H1 (cell line): ENCODE data around the gene TXNDC5. TPM values are rescaled to one million over a fixed set of nuclear protein-coding genes. Genes with fewer than 3 reads are reported as not detected.

Source experiments
- CTCF ChIA-PET: fragments of 300-600 bp; sonication (Branson Sonifier 250); formaldehyde crosslinking; loops from one replicate; lab custom pipeline; 2021; ENCODE audit not compliant: partially characterized antibody; lab: Charles Lee
- POLR2A ChIA-PET: fragments of 300-600 bp; sonication (Branson Sonifier 250); formaldehyde crosslinking; loops from one replicate; lab custom pipeline; 2021; ENCODE audit warnings: inconsistent platforms; ENCODE audit not compliant: partially characterized antibody; lab: Charles Lee
- DNase-seq, 2 experiments: peaks; one replicate each; pipeline versions ENCODE4 v3.0.0 to v3.0.0-alpha.2; 2010 to 2022; ENCODE audit warnings: low spot score in 2 of 2, low read depth in 1 of 2, mixed read lengths in 1 of 2
- FAIRE-seq: peaks from 2 replicates; lab custom pipeline; 2011; peaks lifted over from hg19 to GRCh38; lab: Jason Lieb, UNC
- H2AFZ ChIP-seq: 2 replicates; pipeline ENCODE4 v1.8.1; 2012; ENCODE audit warnings: low read length, inconsistent platforms
- H2AK5ac ChIP-seq: 2 replicates; pipeline ENCODE4 v1.6.1; 2013; ENCODE audit warnings: low read depth, low read length
- H2BK120ac ChIP-seq: replicated peaks from 2 replicates; pipeline ENCODE3; 2013; ENCODE audit warnings: low read depth, low read length, inconsistent platforms
- H2BK12ac ChIP-seq: 2 replicates; pipeline ENCODE4 v1.6.1; 2013; ENCODE audit warnings: low read depth, low read length
- H2BK15ac ChIP-seq: 2 replicates; pipeline ENCODE4 v1.6.1; 2013; ENCODE audit warnings: low read length
- H2BK20ac ChIP-seq: 2 replicates; pipeline ENCODE4 v1.6.1; 2013; ENCODE audit warnings: low read length
- H2BK5ac ChIP-seq: 2 replicates; pipeline ENCODE4 v1.6.1; 2013; ENCODE audit warnings: low read depth, low read length
- H3K14ac ChIP-seq: 2 replicates; pipeline ENCODE4 v1.6.1; 2013; ENCODE audit warnings: inconsistent platforms; ENCODE audit not compliant: insufficient read length
- H3K18ac ChIP-seq: 2 replicates; pipeline ENCODE4 v1.6.1; 2013; ENCODE audit warnings: low read length; ENCODE audit errors: extremely low read depth
- H3K23ac ChIP-seq: 2 replicates; pipeline ENCODE4 v1.6.1; 2013; ENCODE audit warnings: inconsistent platforms; ENCODE audit not compliant: insufficient read length
- H3K23me2 ChIP-seq: 2 replicates; pipeline ENCODE4 v1.6.1; 2013; ENCODE audit warnings: low read depth, low read length
- H3K27ac ChIP-seq: 2 replicates; pipeline ENCODE4 v1.6.1; 2011; ENCODE audit warnings: low read depth, low read length, inconsistent platforms
- H3K27me3 ChIP-seq, 4 experiments: replicated peaks in 1 of 4; 1 replicate in 1 of 4; 2 replicates in 3 of 4; pipeline versions ENCODE4 v1.6.1 to v1.8.1; 2011 to 2013; ENCODE audit warnings: low read length in 3 of 4, mild to moderate bottlenecking in 3 of 4, inconsistent platforms in 2 of 4, mixed read lengths in 2 of 4, moderate library complexity in 1 of 4; ENCODE audit not compliant: control insufficient read depth in 3 of 4, insufficient read depth in 3 of 4; ENCODE audit errors: extremely low read depth in 1 of 4
- H3K36me3 ChIP-seq, 4 experiments: 2 replicates each; pipeline versions ENCODE4 v1.6.1 to v1.8.1; 2011 to 2013; ENCODE audit warnings: mild to moderate bottlenecking in 4 of 4, low read length in 3 of 4, moderate library complexity in 2 of 4, control low read depth in 1 of 4, inconsistent platforms in 1 of 4; ENCODE audit not compliant: insufficient read depth in 4 of 4, control insufficient read depth in 2 of 4
- H3K4ac ChIP-seq: replicated peaks from 2 replicates; pipeline ENCODE3; 2013; ENCODE audit warnings: low read length, low read depth, mixed read lengths, inconsistent platforms; ENCODE audit not compliant: insufficient read length
- H3K4me1 ChIP-seq, 4 experiments: replicated peaks in 1 of 4; 1 replicate in 1 of 4; 2 replicates in 3 of 4; pipeline versions ENCODE4 v1.6.1 to v1.8.1; 2011 to 2013; ENCODE audit warnings: low read length in 3 of 4, inconsistent platforms in 2 of 4, mixed read lengths in 1 of 4; ENCODE audit not compliant: insufficient read depth in 4 of 4, control insufficient read depth in 3 of 4
- H3K4me2 ChIP-seq, 2 experiments: 2 replicates each; pipeline versions ENCODE4 v1.6.1 to v1.8.1; 2011 to 2013; ENCODE audit warnings: low read depth in 2 of 2, low read length in 2 of 2, control low read depth in 1 of 2, inconsistent platforms in 1 of 2, mild to moderate bottlenecking in 1 of 2; ENCODE audit not compliant: insufficient read depth in 1 of 2
- H3K4me3 ChIP-seq, 4 experiments: fragments of 200-600, 300-600 bp in 1 of 4; sonication (generic), shearing (Covaris generic), sonication (Bioruptor Twin) in 1 of 4; 2 replicates each; pipeline versions ENCODE4 v1.5.1 to v1.8.1; 2011 to 2016; ENCODE audit warnings: low read length in 4 of 4, low read depth in 3 of 4, control low read depth in 2 of 4, inconsistent platforms in 2 of 4, mild to moderate bottlenecking in 2 of 4, mixed read lengths in 1 of 4, moderate library complexity in 1 of 4; ENCODE audit not compliant: insufficient read depth in 2 of 4; ENCODE audit errors: extremely low read depth in 1 of 4
- H3K56ac ChIP-seq: replicated peaks from 2 replicates; pipeline ENCODE3; 2013; ENCODE audit warnings: low read depth, mild to moderate bottlenecking, mixed read lengths, low read length, inconsistent platforms; ENCODE audit not compliant: insufficient read length
- H3K79me1 ChIP-seq: 2 replicates; pipeline ENCODE4 v1.6.1; 2013; ENCODE audit warnings: low read depth, low read length, control low read depth
- H3K79me2 ChIP-seq, 2 experiments: 2 replicates each; pipeline versions ENCODE4 v1.6.1 to v1.8.1; 2012 to 2013; ENCODE audit warnings: low read length in 2 of 2, mild to moderate bottlenecking in 2 of 2, inconsistent platforms in 1 of 2; ENCODE audit not compliant: insufficient read depth in 2 of 2, control insufficient read depth in 1 of 2
- H3K9ac ChIP-seq, 4 experiments: replicated peaks in 1 of 4; 1 replicate in 1 of 4; 2 replicates in 3 of 4; pipeline versions ENCODE4 v1.6.1 to v1.8.1; 2011 to 2013; ENCODE audit warnings: low read depth in 3 of 4, low read length in 3 of 4, control low read depth in 2 of 4, mild to moderate bottlenecking in 2 of 4, moderate library complexity in 2 of 4, inconsistent platforms in 1 of 4; ENCODE audit errors: extremely low read depth in 1 of 4
- H3K9me3 ChIP-seq, 2 experiments: 2 replicates each; pipeline versions ENCODE4 v1.6.1 to v1.8.1; 2012 to 2013; ENCODE audit warnings: mild to moderate bottlenecking in 2 of 2, moderate library complexity in 2 of 2, control low read depth in 1 of 2, inconsistent platforms in 1 of 2, low read depth in 1 of 2, low read length in 1 of 2, mixed read lengths in 1 of 2; ENCODE audit not compliant: insufficient read depth in 2 of 2
- H4K20me1 ChIP-seq, 2 experiments: replicated peaks in 1 of 2; 2 replicates each; pipeline versions ENCODE3 to v1.8.1; 2011 to 2013; ENCODE audit warnings: inconsistent platforms in 2 of 2, low read length in 2 of 2, mild to moderate bottlenecking in 1 of 2; ENCODE audit not compliant: insufficient read depth in 2 of 2, control insufficient read depth in 1 of 2
- H4K5ac ChIP-seq: 2 replicates; pipeline ENCODE4 v1.6.1; 2013; ENCODE audit warnings: low read length, low read depth, mixed read lengths, inconsistent platforms; ENCODE audit not compliant: insufficient read length
- H4K8ac ChIP-seq: 2 replicates; pipeline ENCODE4 v1.8.0; 2013; ENCODE audit warnings: mild to moderate bottlenecking, moderate library complexity, low read length, inconsistent platforms; ENCODE audit not compliant: insufficient read depth; ENCODE audit errors: extremely low read depth
- H4K91ac ChIP-seq: replicated peaks from 2 replicates; pipeline ENCODE3; 2013; ENCODE audit warnings: low read length, mixed read lengths, inconsistent platforms; ENCODE audit not compliant: insufficient read length
- BRCA1 ChIP-seq: IDR thresholded peaks from 2 replicates; pipeline ENCODE4 v1.6.1; 2012; ENCODE audit warnings: low read depth, low read length, improper control_type of control experiment
- CTBP2 ChIP-seq: IDR thresholded peaks from 2 replicates; pipeline ENCODE4 v1.7.0; 2011; ENCODE audit warnings: borderline replicate concordance, mild to moderate bottlenecking, moderate library complexity, mixed read lengths, low read length; ENCODE audit not compliant: insufficient read depth, insufficient read length
- EP300 ChIP-seq, 2 experiments: IDR thresholded peaks; 1 replicate in 1 of 2; 2 replicates in 1 of 2; pipeline ENCODE4 v1.6.1; 2011 to 2012; ENCODE audit warnings: low read depth in 2 of 2, low read length in 2 of 2, mild to moderate bottlenecking in 2 of 2, borderline replicate concordance in 1 of 2, inconsistent platforms in 1 of 2, moderate library complexity in 1 of 2
- KDM1A ChIP-seq: fragments of 200-600, 300-600 bp; sonication (generic); IDR thresholded peaks from 2 replicates; pipeline ENCODE4 v1.7.1; 2016; ENCODE audit warnings: mild to moderate bottlenecking, low read length, borderline replicate concordance
- POLR2AphosphoS5 ChIP-seq: IDR thresholded peaks from 2 replicates; pipeline ENCODE4 v1.6.1; 2011; ENCODE audit warnings: low read depth, low read length
- RXRA ChIP-seq: IDR thresholded peaks from 2 replicates; pipeline ENCODE4 v1.6.1; 2011; ENCODE audit warnings: low read depth, mild to moderate bottlenecking, low read length, moderate library complexity; ENCODE audit not compliant: insufficient read depth
- SIRT6 ChIP-seq: IDR thresholded peaks from one replicate; pipeline ENCODE4 v1.7.1; 2012; ENCODE audit warnings: low read length, inconsistent platforms
- SP1 ChIP-seq: IDR thresholded peaks from 2 replicates; pipeline ENCODE4 v1.6.1; 2011; ENCODE audit warnings: low read depth, low read length
- TAF1 ChIP-seq: IDR thresholded peaks from 2 replicates; pipeline ENCODE4 v1.6.1; 2011; ENCODE audit warnings: mild to moderate bottlenecking, low read depth, low read length
- TEAD4 ChIP-seq: IDR thresholded peaks from 2 replicates; pipeline ENCODE4 v1.6.1; 2012; ENCODE audit warnings: low read depth, low read length, inconsistent platforms, mixed read lengths
- WGBS, 2 experiments: shearing (Covaris generic) in 1 of 2; methylation state at CpG; one replicate each; pipeline versions ENCODE4 v1.1.6 to v1.1.7; 2013 to 2015; ENCODE audit warnings: low lambda C conversion rate in 2 of 2, mixed read lengths in 2 of 2, inconsistent platforms in 1 of 2, low coverage in 1 of 2, missing lambda C conversion rate in 1 of 2; ENCODE audit not compliant: insufficient replicate concordance in 2 of 2, insufficient coverage in 1 of 2, insufficient read length in 1 of 2; ENCODE audit errors: extremely low coverage in 1 of 2, missing lambda C conversion rate in 1 of 2; 5-methylcytosine and 5-hydroxymethylcytosine counted together
- polyA plus RNA-seq, 7 experiments: library from polyadenylated mRNA; depleted of rRNA in 3 of 7; stranded (reverse) in 5 of 7; unstranded in 2 of 7; fragments of >200 nt in 5 of 7; fragments of 200-250 nt in 2 of 7; gene quantifications; 1 replicate in 5 of 7; 2 replicates in 1 of 7; 4 replicates in 1 of 7; pipeline versions ENCODE4 v1.2.1 to v1.2.3, GENCODE V29; 2011 to 2013; ENCODE audit warnings: missing spikeins in 2 of 7, mixed read lengths in 2 of 7
- total RNA-seq: library from RNA; stranded (reverse); fragmentation: NEBNext Ultra II Directional; extraction: Animal tissue kit (Norgen Biotek cat#: 25700); gene quantifications from 2 replicates; pipeline ENCODE4 v1.2.1, GENCODE V29; 2021

The TXNDC5 gene
- total and polyA plus RNA-seq, 2 of the 8 experiments (the other 6 are each of a cell fraction or from before 2014, with no cell fraction given), result 114 to 172 TPM

DNA sequence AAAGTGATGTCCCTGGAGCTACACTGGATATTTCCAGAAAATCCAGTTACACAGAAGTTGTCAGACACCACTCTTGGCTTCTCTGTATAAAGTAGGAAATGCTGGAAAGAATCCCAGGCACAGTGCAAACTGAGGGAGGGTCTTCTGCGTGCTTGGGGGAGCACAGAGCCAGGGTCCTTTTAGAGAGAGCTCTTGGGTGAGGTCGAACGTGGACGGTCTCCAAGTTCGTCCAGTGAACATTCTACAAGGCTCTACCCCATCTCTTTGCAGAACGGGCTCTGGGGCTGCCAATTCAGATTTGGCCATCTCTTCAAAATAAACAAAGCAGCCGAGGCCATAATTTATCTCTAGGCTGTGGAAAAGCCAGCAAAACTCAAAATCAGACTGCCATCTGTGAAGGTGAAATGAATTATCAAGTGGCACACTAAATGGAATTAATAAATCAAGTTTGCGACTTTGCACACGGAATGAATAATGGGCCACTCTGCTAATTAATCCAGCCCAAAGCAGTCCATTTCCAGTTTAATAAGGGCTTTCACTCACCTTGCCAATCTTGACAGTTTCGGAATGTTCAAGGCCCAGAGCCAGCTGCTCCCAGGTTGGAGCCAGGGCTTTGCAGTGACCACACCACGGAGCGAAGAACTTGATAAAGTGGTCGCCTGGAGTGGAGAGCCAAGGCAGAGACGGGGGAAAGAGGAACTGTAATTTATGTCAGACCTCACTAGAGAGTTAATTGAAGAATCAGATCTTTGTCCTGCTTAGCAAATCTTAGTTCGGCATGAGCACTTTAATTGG, 19.3 kb downstream of the TXNDC5 start:
- Histone ChIP-seq H3K79me1 (no peaks in the 10 kb centered on the region), H2BK20ac (no peak overlapping the region), H4K20me1 (peaks cover 4 to 5% of the 10 kb centered on the region in 2 experiments), H3K27ac (no peak overlapping the region), H2BK120ac (no peak overlapping the region), H3K79me2 (no peaks in the 10 kb centered on the region), H4K5ac (no peak overlapping the region), H3K9ac (no peak overlapping the region), H2AFZ (no peak overlapping the region), H3K36me3 (peaks cover 32 to 81% (median 72%) of the 10 kb centered on the region in 4 experiments), H2BK5ac (no peak overlapping the region), H3K18ac (no peak overlapping the region), H2BK12ac (no peak overlapping the region), H3K23me2 (no peaks in the 10 kb centered on the region), H3K4me2 (no peak overlapping the region), H3K4me1 (no peaks in the 10 kb centered on the region), H3K23ac (no peak overlapping the region), H3K56ac (no peak overlapping the region), H3K14ac (no peak overlapping the region), H3K4me3 (no peak overlapping the region), H4K91ac (no peak overlapping the region), H2BK15ac (no peak overlapping the region), H2AK5ac (no peak overlapping the region), H4K8ac (no peak overlapping the region; the same call in 1 of the 2 replicates), H3K4ac (no peak overlapping the region), H3K9me3 (no peaks in the 10 kb centered on the region), H3K27me3 (no peaks in the 10 kb centered on the region)
- 83% methylated on average over 15 of the region's 15 CpGs; no CpG with 5 or more reads in 1 of the 2 experiments for WGBS, 2 experiments
- TF ChIP-seq SIRT6 (no peak), TAF1 (no peak), KDM1A (no peak), EP300 (IDR thresholded peaks at IDR 0.05; ENCODE audit: borderline replicate concordance in 1 of 2, low read depth in 2 of 2, low read length in 2 of 2) (no peak), SP1 (no peak), BRCA1 (no peak), POLR2AphosphoS5 (no peak), TEAD4 (no peak), CTBP2 (no peak), RXRA (no peak)
- DNase-seq, result no peak
- no peak for FAIRE-seq
- ChIA-PET POLR2A (no interaction called here), CTCF (interaction anchor here (1.0 to 1.1 kb wide), 2 partner anchors 11 to 16 kb away, joined by 3 read pairs; no protein-coding TSS in a partner anchor)
